Ammon's horn (tissue), 1 donor: Measurements from ENCODE around the gene SAMD3.
"Not testable (repeated sequence)": the region's sequence is repeated elsewhere in the genome, so short reads cannot be mapped to it uniquely, and the experiment has no call there.

Source experiments
- DNase-seq: peaks from one replicate; pipeline ENCODE4 v3.0.0-alpha.2; 2016; ENCODE audit warnings: low spot score

Gene SAMD3

GRCh38 chr6:130222775-130223174 is at the start of gene SAMD3:
Gene SAMD3, minus strand, starts transcription at chr6:130222951. Its CDS starts 7,678 bp downstream, at chr6:130215273.
- DNase-seq: no peak

GRCh38 chr6:130269969-130270635 is 47.4 kb upstream of the SAMD3 start:
- no peak for DNase-seq

- not testable (repeated sequence) for DNase-seq
Observed at GRCh38 chr6:130265553-130265952, 42.8 kb upstream of the SAMD3 start.

- no peak for DNase-seq
Observed at GRCh38 chr6:130262008-130262407, 39.3 kb upstream of the SAMD3 start.

GRCh38 chr6:130261558-130261957 is 38.8 kb upstream of the SAMD3 start:
- DNase-seq: not testable (repeated sequence)

GRCh38 chr6:130260614-130261241 is 38.0 kb upstream of the SAMD3 start:
- not testable (repeated sequence) for DNase-seq

- not testable (repeated sequence) for DNase-seq
Observed at GRCh38 chr6:130260050-130260462, 37.3 kb upstream of the SAMD3 start.

- DNase-seq: no peak
Observed at GRCh38 chr6:130259557-130259956, 36.8 kb upstream of the SAMD3 start.

GRCh38 chr6:130259140-130259539 is 36.4 kb upstream of the SAMD3 start:
- DNase-seq: no peak

- no peak for DNase-seq
Observed at GRCh38 chr6:130252527-130253237, 29.9 kb upstream of the SAMD3 start.

GRCh38 chr6:130245267-130245666 is 22.5 kb upstream of the SAMD3 start:
- DNase-seq: no peak

GRCh38 chr6:130244728-130245127 is 22.0 kb upstream of the SAMD3 start:
- DNase-seq: no peak

GRCh38 chr6:130240232-130240631 is 17.5 kb upstream of the SAMD3 start:
- DNase-seq: peak; percentile 21

- DNase-seq: no peak
Observed at GRCh38 chr6:130239755-130240154, 17.0 kb upstream of the SAMD3 start.

GRCh38 chr6:130233330-130233729 is 10.6 kb upstream of the SAMD3 start:
- no peak for DNase-seq

GRCh38 chr6:130230531-130230930 is 7.8 kb upstream of the SAMD3 start:
- not testable (repeated sequence) for DNase-seq

- DNase-seq: no peak
Observed at GRCh38 chr6:130229645-130230044, 6.9 kb upstream of the SAMD3 start.

GRCh38 chr6:130223508-130223907 is 757 bp upstream of the SAMD3 start:
- DNase-seq: no peak

- no peak for DNase-seq
Observed at GRCh38 chr6:130218134-130218533, 4.6 kb downstream of the SAMD3 start.

- DNase-seq: no peak
Observed at GRCh38 chr6:130216620-130217019, 6.1 kb downstream of the SAMD3 start.

- no peak for DNase-seq
Observed at GRCh38 chr6:130215526-130215925, 7.2 kb downstream of the SAMD3 start.

- DNase-seq: no peak
Observed at GRCh38 chr6:130212215-130212874, 10.4 kb downstream of the SAMD3 start.

- DNase-seq: no peak
Observed at GRCh38 chr6:130211691-130212090, 11.1 kb downstream of the SAMD3 start.
